Activated CD4-positive, alpha-beta T cell treated with anti-CD3 and anti-CD28 coated beads for 48 hours (primary cell): ENCODE data around the gene MRPL51.
"Not testable (repeated sequence)": the region's sequence is repeated elsewhere in the genome, so short reads cannot be mapped to it uniquely, and the experiment has no call there.

Source experiments
- DNase-seq: peaks from one replicate; pipeline ENCODE4 v3.0.0-alpha.2; 2020

MRPL51 gene

DNA sequence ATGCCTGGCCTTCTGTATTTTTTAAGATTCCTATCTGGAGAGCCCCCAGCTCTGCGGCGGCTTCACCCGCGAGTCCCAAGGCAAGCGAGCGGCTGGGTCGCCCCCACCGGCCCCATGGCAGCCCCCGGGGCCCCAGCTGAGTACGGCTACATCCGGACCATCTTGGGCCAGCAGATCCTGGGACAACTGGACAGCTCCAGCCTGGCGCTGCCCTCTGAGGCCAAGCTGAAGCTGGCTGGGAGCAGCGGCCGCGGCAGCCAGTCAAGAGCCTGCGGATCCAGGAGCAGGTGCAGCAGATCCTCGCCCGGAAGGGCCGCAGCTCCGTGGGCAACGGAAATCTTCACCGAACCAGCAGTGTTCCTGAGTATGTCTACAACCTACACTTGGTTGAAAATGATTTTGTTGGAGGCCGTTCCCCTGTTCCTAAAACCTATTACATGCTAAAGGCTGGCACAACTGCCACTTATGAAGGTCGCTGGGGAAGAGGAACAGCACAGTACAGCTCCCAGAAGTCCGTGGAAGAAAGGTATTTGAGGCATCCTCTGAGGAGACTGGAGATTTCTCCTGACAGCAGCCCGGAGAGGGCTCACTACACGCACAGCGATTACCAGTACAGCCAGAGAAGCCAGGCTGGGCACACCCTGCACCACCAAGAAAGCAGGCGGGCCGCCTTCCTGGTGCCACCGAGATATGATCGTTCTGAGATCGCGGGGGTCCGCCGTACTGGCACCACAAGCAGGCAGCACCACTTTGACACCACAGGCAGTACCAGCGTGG, 15.3 kb downstream of the MRPL51 start:
- DNase-seq = not testable (repeated sequence)

DNA sequence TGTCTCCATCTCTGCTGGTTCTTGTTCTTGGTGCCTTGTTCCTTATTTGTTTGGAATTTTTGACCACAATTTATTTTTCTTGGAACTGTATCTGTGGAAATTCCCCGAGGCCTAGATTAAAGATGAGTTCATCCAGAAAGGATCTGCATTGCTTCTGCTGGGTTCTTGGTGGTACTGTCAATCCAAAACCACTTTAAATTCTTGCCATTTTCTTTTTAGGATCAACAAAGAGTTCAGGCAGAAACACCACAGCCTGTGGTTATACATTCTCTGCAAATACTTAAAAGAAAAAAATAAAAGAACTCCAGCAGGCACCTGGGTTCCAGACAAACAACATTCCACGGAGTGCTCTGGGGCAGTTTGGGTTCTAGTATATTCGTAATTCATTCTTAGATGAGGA, 16.6 kb downstream of the MRPL51 start:
- no peak for DNase-seq

DNA sequence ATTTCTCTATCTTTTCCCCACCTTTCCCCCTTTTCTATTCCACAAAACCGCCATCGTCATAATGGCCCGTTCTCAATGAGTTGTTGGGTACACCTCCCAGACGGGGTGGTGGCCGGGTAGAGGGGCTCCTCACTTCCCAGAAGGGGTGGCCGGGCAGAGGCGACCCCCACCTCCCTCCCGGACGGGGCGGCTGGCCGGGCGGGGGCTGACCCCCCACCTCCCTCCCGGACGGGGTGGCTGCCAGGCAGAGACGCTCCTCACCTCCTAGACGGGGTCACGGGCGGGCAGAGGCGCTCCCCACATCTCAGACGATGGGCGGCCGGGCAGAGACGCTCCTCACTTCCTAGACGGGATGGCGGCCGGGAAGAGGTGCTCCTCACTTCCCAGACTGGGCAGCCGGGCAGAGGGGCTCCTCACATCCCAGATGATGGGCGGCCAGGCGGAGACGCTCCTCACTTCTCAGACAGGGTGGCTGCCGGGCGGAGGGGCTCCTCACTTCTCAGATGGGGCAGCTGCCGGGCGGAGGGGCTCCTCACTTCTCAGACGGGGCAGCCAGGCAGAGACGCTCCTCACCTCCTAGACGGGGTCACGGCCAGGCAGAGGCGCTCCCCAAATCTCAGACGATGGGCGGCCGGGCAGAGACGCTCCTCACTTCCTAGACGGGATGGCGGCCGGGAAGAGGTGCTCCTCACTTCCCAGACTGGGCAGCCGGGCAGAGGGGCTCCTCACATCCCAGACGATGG, 17.7 kb downstream of the MRPL51 start:
- not testable (repeated sequence) for DNase-seq

DNA sequence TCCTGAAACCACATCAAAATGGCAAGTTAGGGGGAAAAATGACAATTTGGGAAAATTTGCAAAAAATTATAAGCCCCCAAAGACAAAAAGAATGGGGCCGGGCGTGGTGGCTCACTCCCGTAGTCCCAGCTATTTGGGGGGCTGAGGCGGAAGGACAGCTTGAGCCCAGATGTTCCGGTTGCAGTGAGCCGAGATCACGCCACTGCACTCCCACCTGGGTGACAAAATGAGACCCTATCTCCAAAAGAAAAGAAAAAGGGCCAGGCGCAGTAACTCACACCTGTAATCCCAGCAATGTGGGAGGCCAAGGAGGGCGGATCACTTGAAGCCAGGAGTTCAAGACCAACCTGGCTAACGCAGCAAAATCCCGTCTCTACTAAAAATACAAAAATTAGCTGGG, 20.6 kb downstream of the MRPL51 start:
- DNase-seq = no peak

DNA sequence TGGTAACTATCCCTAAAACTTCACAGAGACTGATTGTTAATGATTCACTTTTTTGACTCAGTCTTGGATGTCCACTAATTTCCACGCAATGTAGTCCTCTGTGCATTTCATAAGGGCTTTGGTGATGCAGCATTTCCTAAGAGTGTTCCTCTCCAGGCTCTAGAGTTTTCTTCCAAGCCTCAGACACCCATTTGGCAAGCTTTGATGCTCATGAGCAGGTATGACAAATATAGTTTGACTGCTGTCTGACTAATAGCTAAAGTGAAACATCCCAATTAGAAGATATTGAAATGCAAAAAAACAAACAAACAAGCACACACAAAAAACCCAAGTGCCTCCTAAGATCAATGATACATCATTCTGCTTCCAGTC, 21.1 kb downstream of the MRPL51 start:
- DNase-seq = no peak

DNA sequence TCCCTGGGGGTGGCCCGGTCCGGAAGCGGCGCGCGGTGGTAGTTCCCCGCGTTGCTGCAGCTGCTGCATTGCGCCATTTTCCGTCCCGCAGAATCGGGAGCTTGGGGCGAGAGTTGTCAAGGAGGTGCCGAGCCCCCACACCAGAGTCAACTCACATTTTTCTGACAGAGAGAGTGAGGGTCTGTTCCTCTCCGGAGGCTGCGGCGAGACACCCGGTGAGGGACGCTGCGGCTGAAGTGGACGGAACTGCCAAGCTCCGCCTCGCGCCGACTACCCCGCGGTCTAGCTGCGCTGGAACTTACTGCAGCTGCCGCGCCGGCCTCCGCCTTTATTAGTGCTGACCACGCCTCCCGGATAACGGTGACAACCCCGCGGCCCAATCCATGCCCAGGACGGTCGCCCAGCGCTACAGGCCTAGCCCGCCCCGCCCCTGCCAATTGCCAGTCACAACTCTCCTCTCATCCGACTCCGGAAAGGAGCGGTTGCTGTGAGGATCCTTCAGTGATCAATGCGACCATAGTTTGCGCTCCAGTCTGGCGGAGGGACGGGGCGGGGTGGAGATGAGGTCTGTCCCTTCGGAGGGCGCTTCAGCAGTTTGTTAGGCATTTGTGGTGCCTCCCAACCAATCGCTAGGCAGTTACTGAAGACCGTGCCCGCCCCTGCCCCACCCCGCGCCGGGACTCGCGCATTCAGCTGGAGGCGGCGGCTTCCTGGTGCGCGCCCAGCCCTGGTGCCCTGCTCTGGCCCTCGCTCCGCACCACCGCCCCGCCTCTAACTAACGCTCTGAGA, 22.5 kb downstream of the MRPL51 start, which contains the start of gene VAMP1:
Gene VAMP1, minus strand, starts transcription at position 303 of the 789 bp plus-strand sequence. Its CDS starts 146 bp downstream, at position 157.
- DNase-seq = peak; percentile 99

DNA sequence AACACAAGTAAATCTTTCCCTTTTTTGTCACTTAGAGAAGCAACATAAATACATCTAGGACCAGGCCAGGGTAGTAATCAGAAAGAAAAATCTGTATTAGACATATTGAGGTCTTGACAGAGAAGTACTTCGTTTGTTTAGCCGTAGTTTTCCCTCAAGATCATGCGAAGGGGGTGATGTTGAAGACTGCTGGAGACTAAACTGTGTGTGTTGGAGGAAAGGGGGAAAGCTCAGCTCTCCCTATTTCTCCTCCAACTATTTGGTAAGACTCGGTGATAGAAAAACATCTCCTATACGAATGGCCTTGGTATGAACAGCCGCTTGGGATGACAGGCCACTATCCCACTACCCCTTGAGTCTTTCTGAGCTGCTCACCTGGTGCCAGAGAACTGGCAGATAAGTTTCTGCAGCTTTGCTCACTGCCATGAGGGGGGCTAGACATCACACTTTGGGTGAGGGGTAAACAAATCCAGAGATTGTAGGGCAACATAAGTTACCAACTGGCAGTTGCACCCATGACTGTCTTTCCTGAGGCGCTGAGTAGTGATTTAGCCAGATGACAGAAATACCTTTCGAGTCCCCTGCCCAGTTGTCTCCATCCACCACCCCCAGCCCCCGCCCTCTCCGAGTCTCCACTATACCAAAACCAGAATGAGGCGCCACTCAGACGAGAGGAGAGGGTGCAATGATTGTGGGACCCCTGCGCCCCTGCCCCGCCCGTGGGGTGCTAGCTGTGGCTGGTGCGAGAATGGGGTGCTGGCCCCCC, 23.3 kb downstream of the MRPL51 start:
- DNase-seq = no peak

DNA sequence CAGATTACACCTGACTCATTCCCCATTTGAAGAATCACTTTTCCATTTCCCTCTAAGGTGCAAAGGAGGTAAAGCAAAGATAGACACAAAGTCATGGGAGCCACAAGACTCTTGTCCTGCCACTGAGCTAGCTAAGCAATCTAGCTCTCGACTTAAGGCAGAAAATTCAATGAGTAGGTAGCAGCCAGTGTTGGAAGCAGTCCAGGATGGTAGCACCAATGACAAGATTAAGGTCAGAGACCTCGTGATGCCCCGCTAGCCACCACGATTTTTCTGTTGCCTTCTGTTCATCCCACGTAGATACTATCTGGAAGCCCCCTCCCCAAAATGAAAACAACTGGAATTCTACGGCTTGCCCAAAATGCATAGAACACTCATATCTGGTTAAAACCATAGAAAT, 24.0 kb downstream of the MRPL51 start:
- no peak for DNase-seq

DNA sequence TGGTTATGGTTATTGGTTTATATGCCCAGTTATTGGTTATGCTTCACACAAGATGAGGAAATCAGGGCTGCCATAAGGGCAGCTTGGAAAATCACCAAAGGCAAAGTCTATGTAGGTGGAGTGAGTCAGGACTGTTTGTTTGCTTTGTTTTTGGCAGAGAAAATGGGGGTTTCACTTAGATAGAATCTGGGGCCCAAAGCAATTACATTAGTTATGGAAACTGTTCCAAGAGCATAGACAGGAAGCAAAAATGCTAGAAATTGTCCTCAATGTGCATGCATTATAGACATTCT, 24.8 kb downstream of the MRPL51 start:
- DNase-seq = no peak

DNA sequence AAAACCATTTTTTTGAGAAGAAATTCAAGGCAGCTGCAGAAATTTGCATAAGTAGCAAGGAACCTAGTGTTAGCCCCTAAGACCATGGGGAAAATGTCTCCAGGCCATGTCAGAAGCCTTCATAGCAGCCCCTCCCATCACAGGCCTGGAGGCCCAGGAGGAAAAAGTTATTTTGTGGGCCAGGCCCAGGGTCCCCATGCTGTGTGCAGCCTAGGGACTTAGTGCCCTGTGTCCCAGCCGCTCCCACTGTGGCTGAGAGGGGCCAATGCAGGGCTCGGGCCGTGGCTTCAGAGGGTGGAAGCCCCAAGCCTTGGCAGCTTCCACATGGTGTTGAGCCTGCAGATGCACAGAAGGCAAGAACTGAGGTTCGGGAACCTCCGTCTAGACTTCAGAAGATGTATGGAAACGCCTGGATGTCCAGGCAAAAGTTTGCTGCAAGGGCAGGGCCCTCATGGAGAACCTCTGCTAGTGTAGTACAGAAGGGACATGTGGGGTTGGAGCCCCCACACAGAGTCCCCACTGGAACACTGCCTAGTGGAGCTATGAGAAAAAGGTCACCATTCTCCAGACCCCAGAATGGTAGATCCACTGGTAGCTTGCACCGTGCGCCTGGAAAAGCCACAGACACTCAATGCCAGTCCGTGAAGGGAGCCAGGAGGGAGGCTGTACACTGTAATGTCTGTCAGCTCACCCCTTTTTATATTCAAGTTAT, 25.3 kb downstream of the MRPL51 start:
- not testable (repeated sequence) for DNase-seq

DNA sequence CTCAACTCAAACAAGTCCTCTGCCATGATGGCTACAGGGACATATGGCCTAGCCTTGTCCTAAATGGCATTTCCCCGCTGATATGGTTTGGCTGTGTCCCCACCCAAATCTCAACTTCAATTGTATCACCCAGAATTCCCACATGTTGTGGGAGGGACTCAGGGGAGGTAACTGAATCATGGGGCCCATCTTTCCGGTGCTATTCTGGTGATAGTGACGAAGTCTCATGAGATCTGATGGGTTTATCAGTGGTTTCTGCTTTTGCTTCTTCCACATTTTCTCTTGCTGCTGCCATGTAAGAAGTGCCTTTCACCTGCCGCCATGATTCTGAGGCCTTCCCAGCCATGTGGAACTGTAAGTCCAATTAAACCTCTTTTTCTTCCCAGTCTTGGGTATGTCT, 26.3 kb downstream of the MRPL51 start:
- not testable (repeated sequence) for DNase-seq

DNA sequence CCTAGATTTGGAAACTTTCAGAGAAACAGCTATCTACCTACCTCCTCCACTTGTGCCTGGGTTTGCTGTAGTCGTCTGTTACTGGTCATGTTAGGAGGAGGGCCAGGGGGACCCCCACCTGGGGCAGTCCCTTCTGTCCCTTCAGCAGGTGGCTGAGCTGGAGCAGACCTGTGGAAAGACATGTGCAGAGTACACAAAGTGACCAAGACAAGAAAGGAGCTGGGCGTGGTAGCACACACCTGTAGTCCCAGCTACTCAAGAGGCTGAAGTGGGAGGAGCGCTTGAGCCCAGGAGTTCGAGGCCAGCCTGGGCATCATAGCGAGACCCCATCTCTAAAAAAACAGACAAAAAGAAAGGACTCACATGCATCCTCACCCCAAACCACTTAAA, 26.9 kb downstream of the MRPL51 start:
- no peak for DNase-seq

DNA sequence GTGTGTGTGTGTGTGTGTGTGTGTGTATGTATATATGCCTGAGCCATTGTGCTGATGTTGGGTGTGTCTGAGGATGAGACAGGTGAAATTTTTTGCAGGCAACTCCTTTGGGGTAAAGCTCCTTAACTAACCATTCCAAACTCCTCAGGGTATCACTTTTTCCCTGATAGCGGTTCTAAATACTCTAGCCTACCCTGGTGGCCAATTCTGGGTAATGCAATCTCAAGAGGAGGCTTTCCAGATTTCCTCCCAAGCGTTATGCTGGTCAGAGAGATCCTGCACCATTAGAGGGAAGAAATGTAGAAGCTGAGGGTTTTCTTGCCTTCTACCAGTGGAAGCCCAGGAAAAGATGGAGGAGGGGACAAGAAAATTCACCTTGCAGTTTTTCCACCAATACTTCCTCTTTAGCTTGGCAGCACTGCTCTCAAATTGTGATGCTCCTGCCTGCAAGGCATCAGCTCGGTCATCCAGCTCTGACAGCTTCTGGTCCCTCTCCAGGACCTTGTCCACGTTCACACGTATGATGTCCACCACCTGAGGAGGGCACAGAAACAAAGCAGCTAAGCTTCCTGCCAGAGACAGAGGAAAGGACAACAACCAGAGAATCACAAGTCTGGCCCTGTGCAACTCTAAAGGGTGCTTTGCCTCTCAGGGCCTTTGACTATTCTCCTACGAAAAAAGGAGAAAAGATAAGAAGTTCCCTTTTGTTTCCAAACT, 27.4 kb downstream of the MRPL51 start:
- no peak for DNase-seq

DNA sequence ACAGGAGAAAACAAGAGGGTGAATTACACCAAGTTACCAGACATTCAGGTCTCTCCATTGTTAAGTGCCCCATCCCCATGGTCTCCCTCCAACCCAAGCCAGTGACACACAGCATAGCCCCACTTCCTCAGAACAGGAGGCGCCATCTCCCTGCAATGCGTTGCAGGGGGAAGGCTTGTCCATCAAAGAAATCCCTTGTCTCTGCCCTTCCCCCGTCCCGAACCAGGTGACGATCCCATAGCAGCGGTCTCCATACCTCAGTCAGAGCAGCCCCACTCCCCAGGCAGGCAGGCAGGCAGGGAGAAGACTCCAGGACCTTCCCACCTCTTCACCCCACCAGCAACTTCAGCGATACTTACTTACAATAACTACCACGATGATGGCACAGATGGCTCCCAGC, 28.5 kb downstream of the MRPL51 start:
- DNase-seq = no peak

DNA sequence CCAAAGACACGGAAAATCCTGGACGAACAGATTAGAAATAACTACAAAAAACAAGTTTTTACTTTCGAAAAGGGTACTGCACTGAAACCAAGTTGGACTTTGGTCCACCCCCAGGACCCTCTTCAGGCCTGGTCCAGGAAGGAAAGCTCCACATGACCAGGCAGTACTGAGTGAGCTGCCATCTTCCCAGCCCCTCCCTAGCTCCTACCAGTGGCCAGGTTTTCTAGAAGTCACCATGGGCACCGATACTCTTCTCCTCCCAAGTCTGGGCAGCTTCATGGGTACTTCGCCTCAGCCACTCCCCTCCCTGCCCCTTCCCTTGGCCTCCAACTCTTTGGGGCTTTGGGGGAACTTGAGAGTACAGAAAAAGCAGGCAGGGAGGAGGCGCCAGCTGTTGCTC, 29.2 kb downstream of the MRPL51 start:
- DNase-seq = no peak

DNA sequence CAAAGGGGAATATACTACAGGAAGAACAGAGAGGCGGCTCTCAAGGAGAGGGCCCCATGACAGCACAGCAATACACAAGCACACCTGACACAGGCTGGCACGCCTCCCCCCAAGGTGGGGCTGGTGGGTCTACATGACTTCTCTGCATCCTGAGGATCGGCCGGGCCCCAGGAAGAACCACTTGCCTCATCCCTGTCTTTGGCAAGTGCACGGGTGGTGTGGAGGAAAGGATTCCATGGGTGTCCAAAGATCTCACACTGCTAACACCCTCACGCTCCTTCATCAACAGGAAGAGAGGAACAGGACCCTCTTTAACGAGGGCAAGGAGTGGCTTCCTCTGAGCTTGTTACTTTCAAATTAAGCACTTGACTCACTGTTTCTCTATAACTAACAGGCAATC, 29.8 kb downstream of the MRPL51 start:
- no peak for DNase-seq

DNA sequence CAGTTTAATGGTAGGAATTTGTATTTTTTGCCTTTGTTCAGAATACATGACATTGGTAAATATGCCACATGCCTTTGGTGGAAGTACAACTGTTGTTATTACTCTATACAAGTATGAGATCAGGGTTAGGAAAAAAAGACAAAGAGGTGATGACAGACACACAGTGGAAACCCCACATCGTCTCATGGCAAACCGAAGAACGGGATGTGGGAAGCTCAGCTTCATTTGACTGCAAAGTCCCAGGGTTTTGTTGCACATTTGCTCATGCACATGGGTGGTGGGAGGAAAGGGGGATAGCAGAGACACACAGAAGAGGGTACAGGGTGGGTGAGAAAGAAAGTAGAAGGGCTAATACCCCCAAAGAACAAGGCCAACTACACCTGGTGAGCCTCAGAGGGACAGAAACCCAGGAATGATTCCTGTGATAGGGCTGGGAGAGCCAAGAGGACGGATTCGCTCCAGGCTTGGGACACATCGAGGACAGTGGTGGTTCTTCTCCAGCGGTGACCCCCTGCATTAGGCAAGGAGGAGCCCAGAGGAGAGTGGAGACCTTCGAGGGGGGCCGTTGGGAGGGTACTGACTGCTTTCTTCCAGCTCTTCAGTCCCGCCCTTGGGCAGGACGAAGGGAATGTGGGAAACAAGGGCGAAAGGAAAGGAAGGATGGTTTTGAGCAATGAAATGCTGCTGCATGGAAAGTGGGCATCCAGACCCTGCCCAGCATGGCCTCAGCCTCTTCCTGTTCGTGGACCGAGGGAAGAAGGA, 30.6 kb downstream of the MRPL51 start:
- DNase-seq = peak; percentile 57

DNA sequence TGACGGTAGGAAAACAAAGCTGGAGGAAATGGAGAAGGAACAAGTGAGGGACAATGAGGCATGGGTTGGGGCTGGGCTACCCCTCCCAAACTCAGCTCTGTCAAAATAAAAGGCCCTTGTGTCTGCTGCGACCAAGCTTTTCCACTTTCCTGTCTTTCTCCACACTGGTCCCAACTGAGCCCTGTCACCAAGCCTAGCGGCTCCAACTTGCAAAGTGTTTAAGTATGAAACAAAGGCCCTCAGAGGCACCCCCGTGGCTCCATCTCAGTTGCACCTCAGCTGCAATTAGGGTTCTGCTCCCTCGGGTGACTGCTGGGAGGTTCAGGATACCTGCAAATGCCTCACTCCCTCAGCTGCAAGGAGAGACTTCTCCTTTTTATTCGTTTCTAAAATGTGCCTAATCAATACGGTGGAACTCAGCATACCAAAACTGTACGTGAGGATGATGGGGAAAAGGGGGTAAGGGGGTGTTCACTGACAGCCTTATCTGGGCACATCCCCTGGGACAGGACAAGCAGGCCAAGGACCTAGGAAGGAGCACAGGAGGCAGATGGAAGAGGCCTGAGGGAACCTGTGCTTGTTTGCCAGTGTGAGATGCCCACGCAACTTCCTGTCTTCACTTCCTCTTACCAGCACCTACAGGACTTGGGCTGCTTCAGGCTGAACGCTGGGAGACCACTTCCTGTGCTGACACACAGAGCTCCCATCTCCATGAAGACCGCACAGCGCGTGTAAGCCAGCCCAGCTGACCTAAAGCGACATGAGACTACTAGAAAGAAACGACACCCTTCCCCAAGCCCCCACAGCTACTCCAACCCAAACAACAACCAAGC, 31.4 kb downstream of the MRPL51 start:
- peak; percentile 89 for DNase-seq

DNA sequence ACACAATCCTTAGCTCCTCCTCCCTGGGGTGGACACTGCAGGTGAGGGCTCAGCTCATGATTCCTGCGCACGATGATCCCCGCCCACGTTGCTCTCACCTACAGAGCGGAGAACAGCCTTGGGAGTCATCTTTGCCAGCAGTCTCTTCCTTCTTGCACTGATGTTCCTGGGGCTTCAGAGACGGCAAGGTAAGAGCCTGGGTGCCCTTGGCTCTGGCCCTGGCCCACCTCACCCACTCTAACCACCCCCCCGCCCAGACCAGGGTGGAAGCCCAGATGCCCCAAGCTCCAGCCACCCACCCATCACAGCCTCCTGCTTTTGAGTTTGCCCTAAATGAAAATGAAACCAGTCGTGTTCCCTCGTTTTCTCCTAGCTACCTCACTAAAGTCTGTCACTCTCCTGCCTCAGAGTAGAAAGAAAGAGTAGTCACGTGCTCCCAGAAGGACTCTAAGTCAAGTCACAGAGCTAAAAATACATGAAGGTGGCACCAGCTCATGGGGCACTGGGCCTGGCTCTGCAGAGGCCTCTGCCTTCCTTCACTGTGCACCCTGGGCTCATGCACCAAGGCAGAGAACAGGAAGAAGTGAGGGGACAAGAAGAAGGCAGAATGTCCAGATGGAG, 32.2 kb downstream of the MRPL51 start:
- peak; percentile 64 for DNase-seq

DNA sequence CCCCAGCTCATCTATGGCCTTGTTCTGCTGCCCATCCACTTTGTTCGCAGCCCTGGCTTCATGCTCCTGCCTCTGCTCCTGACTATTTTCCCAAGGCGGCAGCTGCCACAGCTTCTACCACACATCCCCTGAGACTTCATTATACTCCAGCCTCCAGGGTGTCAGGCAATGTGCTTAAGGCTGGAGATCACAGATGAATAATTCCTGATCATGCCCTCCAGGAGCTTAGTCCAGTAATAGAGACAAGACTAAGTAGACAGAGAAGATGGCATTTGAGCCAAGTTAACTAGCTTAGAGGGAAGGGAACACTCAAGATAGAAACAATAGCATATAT, 34.1 kb downstream of the MRPL51 start:
- no peak for DNase-seq
